Mucosa of gallbladder (tissue), 1 donor: Measurements from ENCODE around the gene PCDHA3. TPM values are rescaled to one million over a fixed set of nuclear protein-coding genes. Genes with fewer than 3 reads are reported as not detected.

Experiments
- total RNA-seq: library from RNA; stranded (reverse); gene quantifications from one replicate; pipeline ENCODE4 v1.2.1, GENCODE V29; 2021
- donor health status: DM: no; HTN: no; CAD: no.

The PCDHA3 gene
- total RNA-seq, 1 donor from 2014 or later: 1.9 TPM

Other genes starting within 250 kb of the PCDHA3 start
- gene SRA1, start 243.6 kb upstream of the PCDHA3 start, total RNA-seq: 27.2 TPM
- gene APBB3, start 236.5 kb upstream of the PCDHA3 start, total RNA-seq: 46.4 TPM
- gene SLC35A4, start 236.2 kb upstream of the PCDHA3 start, total RNA-seq: 73.8 TPM
- 104 TPM for gene CD14, start 167.9 kb upstream of the PCDHA3 start, total RNA-seq
- 20.6 TPM for gene TMCO6, start 161.6 kb upstream of the PCDHA3 start, total RNA-seq
- gene NDUFA2, start 153.4 kb upstream of the PCDHA3 start, total RNA-seq: 73.0 TPM
- 72.1 TPM for gene IK, start 153.2 kb upstream of the PCDHA3 start, total RNA-seq
- gene WDR55, start 136.2 kb upstream of the PCDHA3 start, total RNA-seq: 22.1 TPM
- 2.5 TPM for gene DND1, start 127.5 kb upstream of the PCDHA3 start, total RNA-seq
- 45.5 TPM for gene HARS1, start 109.7 kb upstream of the PCDHA3 start, total RNA-seq
- 30.5 TPM for gene HARS2, start 109.6 kb upstream of the PCDHA3 start, total RNA-seq
- 50.9 TPM for gene ZMAT2, start 100.6 kb upstream of the PCDHA3 start, total RNA-seq
- 0.06 TPM for gene PCDHA1, start 14.9 kb upstream of the PCDHA3 start, total RNA-seq
- 0.20 TPM for gene PCDHA2, start 6.2 kb upstream of the PCDHA3 start, total RNA-seq
- gene PCDHA4, start 6.0 kb downstream of the PCDHA3 start, total RNA-seq: 8.0 TPM
- 1.2 TPM for gene PCDHA5, start 20.6 kb downstream of the PCDHA3 start, total RNA-seq
- gene PCDHA6, start 26.9 kb downstream of the PCDHA3 start, total RNA-seq: 2.0 TPM
- 0.89 TPM for gene PCDHA7, start 33.2 kb downstream of the PCDHA3 start, total RNA-seq
- 0.49 TPM for gene PCDHA8, start 40.1 kb downstream of the PCDHA3 start, total RNA-seq
- 0.29 TPM for gene PCDHA9, start 47.3 kb downstream of the PCDHA3 start, total RNA-seq
- 2.9 TPM for gene PCDHA10, start 54.8 kb downstream of the PCDHA3 start, total RNA-seq
- 2.9 TPM for gene PCDHA11, start 67.9 kb downstream of the PCDHA3 start, total RNA-seq
- gene PCDHA12, start 74.3 kb downstream of the PCDHA3 start, total RNA-seq: 10.0 TPM
- gene PCDHA13, start 81.1 kb downstream of the PCDHA3 start, total RNA-seq: 6.7 TPM
- 12.2 TPM for gene PCDHAC1, start 125.2 kb downstream of the PCDHA3 start, total RNA-seq
- gene PCDHAC2, start 165.4 kb downstream of the PCDHA3 start, total RNA-seq: 33.4 TPM